Mucosa of descending colon (tissue), 3 donors: ENCODE measurements around the gene CCDC12. TPM values are rescaled to one million over a fixed set of nuclear protein-coding genes. Genes with fewer than 3 reads are reported as not detected.

ENCODE experiments used
- ATAC-seq: fragments of 200-7000 bp; cut with Tn5 transposase; one replicate; pipeline ENCODE4 v1.9.1; 2020; ENCODE audit warnings: mild to moderate bottlenecking, moderate library complexity
- DNase-seq, 3 donors: peaks; one replicate each; pipeline ENCODE4 v3.0.0-alpha.2; 2020
- H3K36me3 ChIP-seq: fragments of 200-600 bp; one replicate; pipeline ENCODE4 v1.8.0; 2021; ENCODE audit warnings: low read depth, mild to moderate bottlenecking
- H3K4me1 ChIP-seq: fragments of 200-600 bp; one replicate; pipeline ENCODE4 v1.8.0; 2021; ENCODE audit warnings: low read depth, mild to moderate bottlenecking
- H3K4me3 ChIP-seq: fragments of 200-600 bp; one replicate; pipeline ENCODE4 v1.8.0; 2021; ENCODE audit warnings: mild to moderate bottlenecking
- H3K9me3 ChIP-seq: fragments of 200-600 bp; one replicate; pipeline ENCODE4 v1.8.0; 2021; ENCODE audit warnings: mild to moderate bottlenecking
- CTCF ChIP-seq: fragments of 200-600 bp; IDR thresholded peaks from one replicate; pipeline ENCODE4 v1.8.0; 2022; ENCODE audit warnings: antibody characterized with exemption, mild to moderate bottlenecking
- intact Hi-C, 2 donors: fragments of 100-400 bp; cut with DNase I in 1 of 2; cut with micrococcal nuclease in 1 of 2; formaldehyde crosslinking; loops; one replicate each; pipeline versions ENCODE4 v1.11.0 to v1.11.1; 2022; cut with DNase I, micrococcal nuclease
- total RNA-seq, 3 donors: library from RNA; stranded (reverse); fragmentation: NEBNext Ultra II Directional in 2 of 3; extraction: Animal tissue kit (Norgen Biotek cat#: 25700) in 2 of 3; gene quantifications; one replicate each; pipeline versions ENCODE4 v1.2.1 to v1.2.4, GENCODE V29; 2021 to 2023
- donor health status: DM: no; HTN: no; CAD: no; lungs with moderate emphysema.
- donor health status: DM: no; HTN: no; CAD: no.
- donor health status: DM: no; HTN: yes; CAD: no.

The CCDC12 gene
- total RNA-seq, 3 donors from 2014 or later, result 40.7 to 59.2 (median 45.0) TPM

GRCh38 chr3:46900007-46900292 is 76.6 kb downstream of the CCDC12 start:
- intact Hi-C loops, result no loop called here
- Histone ChIP-seq H3K36me3 (no peaks in the 10 kb centered on the region), H3K4me1 (peaks cover 3% of the 10 kb centered on the region), H3K9me3 (no peaks in the 10 kb centered on the region), H3K4me3 (no peak overlapping the region)
- TF ChIP-seq CTCF, result no peak
- DNase-seq (peak in 1 of 3 donors; percentile 43), ATAC-seq (no peak)

- H3K9me3 ChIP-seq, result no peaks in the 10 kb centered on the region
- intact Hi-C loops, result loop anchor here in 1 of 2 donors (10.0 kb wide), 1 partner anchor 195 kb away; the partner anchor contains the start of gene TMIE
- DNase-seq, result peak in 1 of 3 donors; percentile 41
- H3K4me1 ChIP-seq, result peaks cover 3% of the 10 kb centered on the region
- TF ChIP-seq CTCF, result no peak
- H3K4me3 ChIP-seq, result no peak overlapping the region
- no peaks in the 10 kb centered on the region for H3K36me3 ChIP-seq
- ATAC-seq, result no peak
These were observed 77.2 kb downstream of the CCDC12 start for GRCh38 chr3:46899151-46900006.

GRCh38 chr3:46898321-46899150 is 78.0 kb downstream of the CCDC12 start:
- intact Hi-C loops, result loop anchor here in 1 of 2 donors (10.0 kb wide), 1 partner anchor 194 kb away; the partner anchor contains the start of gene TMIE
- H3K9me3 ChIP-seq, result no peaks in the 10 kb centered on the region
- DNase-seq (peak in 1 of 3 donors; percentile 45), ATAC-seq (peak; percentile 24)
- TF ChIP-seq CTCF, result no peak
- H3K4me1 ChIP-seq, result peaks cover 3% of the 10 kb centered on the region
- no peak overlapping the region for H3K4me3 ChIP-seq
- H3K36me3 ChIP-seq, result no peaks in the 10 kb centered on the region

GRCh38 chr3:46897829-46898320 is 78.7 kb downstream of the CCDC12 start:
- Histone ChIP-seq H3K9me3 (no peaks in the 10 kb centered on the region), H3K4me1 (peaks cover 3% of the 10 kb centered on the region), H3K36me3 (no peaks in the 10 kb centered on the region), H3K4me3 (no peak overlapping the region)
- TF ChIP-seq CTCF, result no peak
- DNase-seq (peak in 1 of 3 donors; percentile 40), ATAC-seq (no peak)
- intact Hi-C loops, result loop anchor here in 1 of 2 donors (10.0 kb wide), 1 partner anchor 193 kb away; the partner anchor contains the start of gene TMIE

DNA sequence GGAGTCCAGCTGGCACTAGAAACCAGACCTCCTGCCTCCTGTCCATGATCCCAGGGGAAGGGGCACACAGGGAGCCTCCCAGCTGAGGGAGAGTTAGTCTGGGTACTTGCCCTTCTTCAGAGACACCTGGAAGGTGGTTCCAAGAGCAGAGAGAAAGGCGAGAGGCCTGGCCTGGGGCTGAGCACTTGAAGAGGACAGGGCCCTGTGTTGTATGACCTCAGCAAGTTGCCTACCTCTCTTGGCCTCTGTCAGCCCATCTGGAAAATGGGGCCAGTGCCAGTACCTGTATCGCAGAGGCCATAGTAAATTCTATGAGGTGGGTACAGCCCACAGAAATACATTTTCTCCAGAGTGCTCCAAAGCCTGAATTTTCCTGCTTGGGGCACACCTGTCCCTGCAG is 79.5 kb downstream of the CCDC12 start:
- intact Hi-C loops, result loop anchor here in 1 of 2 donors (10.0 kb wide), 1 partner anchor 192 kb away; the partner anchor contains the start of gene TMIE
- H3K4me3 ChIP-seq, result no peak overlapping the region

More for the DNA sequence above, 79.5 kb downstream of the CCDC12 start:
- no peak for TF ChIP-seq CTCF
- DNase-seq (peak in 1 of 3 donors; percentile 23), ATAC-seq (no peak)
- Histone ChIP-seq H3K4me1 (peaks cover 10% of the 10 kb centered on the region), H3K9me3 (no peaks in the 10 kb centered on the region), H3K36me3 (no peaks in the 10 kb centered on the region)
